SK-N-MC (cell line): ENCODE data around the gene NALCN.

Experiments used
- EZH2 ChIP-seq: fragments of 200-600 bp; sonication (generic); IDR thresholded peaks from one replicate; pipeline ENCODE4 v1.6.1; 2017; ENCODE audit warnings: antibody characterized with exemption
- FOXP2 ChIP-seq: optimal IDR thresholded peaks from 2 replicates; pipeline ENCODE3; 2011; ENCODE audit warnings: mild to moderate bottlenecking, moderate library complexity; ENCODE audit not compliant: insufficient read depth; ENCODE audit errors: extremely low read length, control extremely low read depth
- POLR2AphosphoS5 ChIP-seq: IDR thresholded peaks from 2 replicates; pipeline ENCODE4 v1.6.1; 2012; ENCODE audit warnings: mild to moderate bottlenecking, low read depth, low read length, borderline replicate concordance

- TF ChIP-seq POLR2AphosphoS5 (no peak), EZH2 (no peak), FOXP2 (no peak)
These were observed 107.9 kb downstream of the NALCN start for GRCh38 chr13:101308247-101309013.
